ENCODE measurements around the gene VWA8.
A peak's percentile ranks its signal among the peaks of the same experiment; 100 is the strongest.
"Not testable (repeated sequence)": the region's sequence is repeated elsewhere in the genome, so short reads cannot be mapped to it uniquely, and the experiment has no call there.

Gene VWA8

DNA sequence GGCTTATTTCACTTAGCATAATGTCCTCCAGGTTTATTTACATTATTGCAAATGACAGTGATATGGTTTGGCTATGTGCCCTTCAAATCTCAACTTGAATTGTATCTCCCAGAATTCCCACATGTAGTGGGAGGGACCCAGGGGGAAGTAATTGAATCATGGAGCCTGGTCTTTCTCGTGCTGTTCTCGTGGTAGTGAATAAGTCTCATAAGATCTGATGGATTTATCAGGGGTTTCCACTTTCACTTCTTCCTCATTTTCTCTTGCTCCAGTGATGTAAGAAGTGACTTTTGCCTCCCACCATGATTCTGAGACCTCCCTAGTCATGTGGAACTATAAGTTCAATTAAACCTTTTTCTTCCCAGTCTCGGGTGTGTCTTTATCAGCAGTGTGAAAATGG lies 109.6 kb downstream of the VWA8 start:
- DNase-seq (ENCODE audit: low spot score): no peak

DNA sequence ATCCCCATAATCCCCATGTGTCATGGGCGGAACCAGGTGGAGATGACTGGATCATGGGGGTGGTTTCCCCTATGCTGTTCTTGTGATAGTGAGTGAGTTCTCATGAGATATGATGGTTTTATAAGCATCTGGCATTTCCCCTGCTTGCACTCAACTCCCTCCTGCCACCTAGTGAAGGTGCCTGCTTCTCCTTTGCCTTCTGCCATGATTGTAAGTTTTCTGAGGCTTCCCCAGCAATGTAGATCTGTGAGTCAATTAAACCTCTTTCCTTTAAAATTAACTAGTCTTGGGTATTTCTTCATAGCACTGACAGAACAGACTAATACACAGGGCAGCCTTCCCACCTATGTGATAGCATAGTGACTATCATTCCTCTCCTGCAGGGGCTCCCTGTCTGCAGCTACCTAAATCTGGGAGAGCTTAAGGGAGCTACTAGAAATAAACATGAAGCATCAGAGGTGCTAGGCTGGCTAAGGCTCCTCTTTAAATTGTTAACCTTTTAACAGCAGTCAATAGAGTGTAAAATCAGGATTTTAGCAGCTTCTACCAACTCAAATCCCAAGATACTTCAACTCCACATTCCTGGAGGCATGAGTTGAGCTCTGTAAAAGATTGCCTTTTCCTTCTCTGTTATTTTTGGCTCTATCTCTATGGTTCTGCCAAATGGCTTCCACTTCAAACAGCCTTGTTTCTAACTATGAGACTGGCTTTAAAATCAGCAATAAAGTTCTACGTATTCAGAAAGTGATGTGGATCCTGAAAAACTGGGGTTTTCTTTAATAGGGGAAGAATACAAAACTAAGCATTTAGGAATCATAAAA lies 112.3 kb downstream of the VWA8 start:
- no peak for DNase-seq (ENCODE audit: low spot score)

DNA sequence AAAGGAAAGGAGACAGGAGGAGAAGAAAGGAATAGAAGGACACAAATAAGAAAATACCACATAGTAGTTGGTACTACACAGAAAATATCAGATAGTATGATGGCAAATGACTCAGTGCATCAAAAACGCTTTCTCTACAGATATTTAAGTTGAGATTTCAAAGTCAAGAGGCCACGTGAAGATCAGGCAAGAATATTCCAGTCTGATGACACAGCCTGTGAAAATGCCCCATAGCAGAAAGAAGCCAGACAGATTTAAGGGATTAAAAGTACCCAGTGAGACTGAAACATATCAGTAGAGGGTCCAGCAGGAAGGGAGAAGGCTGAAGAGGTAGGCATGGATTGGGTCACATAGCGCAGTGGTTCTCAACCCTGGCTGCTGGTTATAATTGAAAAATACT lies 113.7 kb downstream of the VWA8 start:
- DNase-seq (ENCODE audit: low spot score): no peak

DNA sequence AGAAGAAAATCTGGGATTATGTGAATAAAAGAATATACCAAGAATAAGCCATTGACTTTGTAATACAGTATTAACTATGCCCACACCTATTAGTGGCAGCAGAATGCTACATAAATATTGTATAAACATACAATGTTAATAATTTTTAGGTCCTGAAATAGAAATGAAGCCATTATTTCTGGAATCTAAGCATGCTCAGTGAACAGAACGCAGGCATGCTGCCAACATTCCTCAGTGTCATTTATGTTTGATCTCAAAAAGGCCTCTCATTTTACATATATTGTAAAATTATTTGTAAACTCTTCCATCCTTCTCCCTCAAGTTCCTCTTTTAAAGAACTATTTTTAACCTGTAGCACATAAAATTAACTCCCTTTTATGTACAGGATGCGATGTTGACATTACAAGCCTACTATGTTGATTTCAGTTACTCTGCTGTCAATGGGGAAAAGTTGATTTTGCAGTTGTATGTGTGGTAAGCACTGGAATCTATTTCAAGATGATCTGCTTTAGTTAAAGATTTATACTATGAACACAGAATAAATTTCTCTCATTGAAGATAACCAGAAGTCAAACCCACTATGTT lies 118.8 kb downstream of the VWA8 start:
- DNase-seq (ENCODE audit: low spot score): no peak

DNA sequence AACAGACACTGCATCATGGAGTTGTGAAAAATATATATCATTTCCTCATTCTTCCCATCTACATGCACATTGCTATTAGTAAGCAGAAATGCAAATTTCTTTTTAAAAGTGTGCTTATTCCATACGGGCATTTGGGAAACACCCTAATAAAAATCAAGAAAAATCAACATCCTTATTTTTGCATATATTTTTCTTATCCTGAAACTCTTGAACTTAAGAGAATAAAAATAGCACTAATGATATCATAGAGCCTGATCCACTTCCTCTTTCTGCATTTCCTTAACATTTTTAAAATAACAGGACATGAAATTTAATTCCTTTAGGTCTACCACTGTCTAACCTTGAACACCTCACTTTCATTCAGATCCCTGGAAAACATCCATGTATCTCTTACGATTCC lies 123.3 kb downstream of the VWA8 start:
- peak; percentile 25 for DNase-seq (ENCODE audit: low spot score)

DNA sequence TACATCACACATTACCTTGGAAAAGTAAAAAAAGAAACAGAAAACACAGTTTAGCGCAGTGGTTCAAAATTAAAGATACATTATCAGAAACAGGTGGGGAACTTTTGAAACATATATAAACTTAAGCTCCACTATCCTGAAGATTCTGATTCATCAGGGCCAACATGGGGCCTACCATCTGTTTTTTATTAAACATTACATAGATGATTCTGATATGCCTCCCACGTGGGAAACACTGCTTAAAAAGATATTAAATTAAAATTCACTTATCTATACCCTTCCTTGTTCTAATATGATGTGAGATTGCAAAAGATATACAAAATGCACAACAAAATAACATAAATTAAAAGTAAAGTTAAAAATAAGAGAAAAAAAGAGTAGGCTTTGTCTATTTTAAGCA lies 125.0 kb downstream of the VWA8 start:
- no peak for DNase-seq (ENCODE audit: low spot score)

DNA sequence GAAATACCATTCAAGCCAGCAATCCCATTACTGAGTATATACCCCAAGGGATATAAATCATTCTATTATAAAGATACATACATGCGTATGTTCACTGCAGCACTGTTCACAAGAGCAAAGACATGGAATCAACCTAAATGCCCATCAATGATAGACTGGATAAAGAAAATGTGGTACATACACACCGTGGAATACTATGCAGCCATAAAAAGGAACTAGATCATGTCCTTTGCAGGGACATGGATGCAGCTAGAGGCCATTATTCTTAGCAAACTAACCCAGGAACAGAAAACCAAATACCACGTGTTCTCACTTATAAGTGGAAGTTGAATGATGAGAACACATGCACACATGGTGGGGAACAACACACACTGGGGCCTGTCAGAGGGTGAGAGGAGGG lies 126.2 kb downstream of the VWA8 start:
- not testable (repeated sequence) for DNase-seq (ENCODE audit: low spot score)

DNA sequence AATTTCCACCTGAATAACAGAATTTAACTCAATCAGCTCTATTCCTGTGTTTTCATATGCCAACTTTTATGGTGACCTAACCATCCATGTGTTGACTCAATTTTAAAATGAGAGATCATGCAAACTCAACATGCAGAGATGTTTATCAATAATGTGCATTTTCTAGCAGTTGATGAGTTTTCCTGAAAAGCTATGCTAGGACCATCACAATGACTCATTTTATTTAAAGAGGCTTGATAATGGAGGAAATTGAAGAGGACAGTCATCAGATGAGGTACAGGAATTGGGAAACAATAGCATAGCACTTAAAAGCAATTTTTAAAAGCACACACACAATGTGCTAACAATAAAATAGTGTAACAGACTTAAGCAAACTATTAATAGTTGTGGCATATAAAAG lies 127.1 kb downstream of the VWA8 start:
- DNase-seq (ENCODE audit: low spot score): no peak

DNA sequence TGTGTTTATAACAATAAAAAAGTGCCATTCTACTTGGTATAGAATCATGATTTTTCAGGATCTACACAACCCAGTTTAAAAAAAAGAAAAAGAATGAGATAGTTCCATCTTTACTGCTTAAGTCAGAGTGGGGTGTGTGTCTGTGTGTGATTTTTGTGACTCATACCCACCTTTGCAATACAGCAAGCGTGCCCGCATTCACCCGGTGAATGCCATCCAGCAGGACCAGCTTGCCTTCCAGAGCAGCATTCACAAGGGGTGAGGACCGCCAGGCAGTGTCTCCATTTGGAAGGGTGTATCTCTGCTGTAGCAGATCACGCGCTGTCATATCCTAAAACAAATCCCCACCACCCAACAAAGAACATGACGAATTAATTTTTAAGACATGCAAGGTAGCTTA lies 127.7 kb downstream of the VWA8 start:
- DNase-seq (ENCODE audit: low spot score): no peak

DNA sequence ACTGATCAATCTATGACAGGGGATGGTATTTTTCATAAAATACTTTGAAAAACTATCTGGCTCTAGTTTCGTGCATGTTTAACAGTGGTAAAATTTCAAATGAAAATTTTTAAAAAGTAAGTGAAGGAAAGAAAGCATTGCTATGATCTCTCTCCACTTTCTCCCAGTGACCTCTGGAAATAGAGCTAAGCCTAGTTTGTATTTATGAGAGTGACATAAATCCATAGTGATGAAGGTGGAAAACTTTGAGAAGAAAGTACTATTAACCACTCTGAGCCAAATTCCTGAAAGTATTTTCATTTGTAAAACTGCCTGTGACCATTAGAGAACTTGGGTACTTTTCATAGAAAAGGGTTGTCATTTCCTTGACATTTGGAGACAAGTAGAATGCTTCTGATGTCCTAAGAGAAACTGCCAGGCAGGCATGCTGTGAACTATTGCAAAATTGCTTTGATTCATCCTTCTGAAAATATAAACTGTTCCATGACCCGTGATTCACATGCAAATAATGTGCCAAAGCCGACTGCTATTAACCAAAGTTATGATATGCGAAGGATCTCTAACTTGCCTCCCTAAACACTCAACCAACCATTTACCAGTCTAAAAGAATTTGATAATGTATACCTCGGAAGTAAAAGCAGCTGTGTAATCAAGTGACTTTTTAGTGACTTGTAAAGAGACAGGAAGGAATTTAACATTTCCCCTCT lies 133.2 kb downstream of the VWA8 start:
- no peak for DNase-seq (ENCODE audit: low spot score)

DNA sequence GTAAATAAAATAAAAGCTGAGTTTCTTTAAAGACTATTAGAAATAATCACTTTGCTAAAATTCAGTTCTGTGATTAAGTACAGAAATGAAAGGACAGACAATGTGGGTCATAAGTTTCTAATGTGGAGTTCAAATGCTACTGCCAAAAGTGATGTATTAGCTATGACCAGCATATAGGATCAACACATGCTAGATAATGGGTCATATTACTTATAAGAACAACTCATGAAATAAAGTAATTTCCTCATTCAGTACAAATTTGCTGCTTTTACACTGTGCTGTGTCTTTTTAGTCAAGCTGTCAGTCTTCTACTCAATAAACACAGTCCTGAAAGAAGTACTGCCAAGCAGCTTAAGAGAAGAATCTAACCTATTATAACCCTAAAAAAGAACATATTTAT lies 135.2 kb downstream of the VWA8 start:
- no peak for DNase-seq (ENCODE audit: low spot score)

DNA sequence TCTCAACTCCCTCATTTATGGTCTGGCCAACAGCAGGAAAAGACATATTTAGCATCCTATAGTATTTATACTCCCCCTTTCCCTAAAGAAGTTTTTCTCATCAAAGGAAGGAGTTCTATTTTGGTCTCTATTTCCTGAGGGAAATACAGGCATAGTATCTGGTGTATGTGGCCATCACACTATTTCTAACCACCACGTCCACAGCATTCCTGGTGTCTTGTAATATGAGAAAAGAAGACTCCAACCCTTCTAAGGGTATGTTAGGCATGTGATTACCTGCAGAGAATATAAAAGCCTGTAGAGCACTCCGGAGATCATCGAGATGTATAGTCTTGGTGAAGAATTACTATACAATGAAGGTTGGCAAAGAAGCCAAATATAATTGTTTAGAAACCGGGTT lies 137.4 kb downstream of the VWA8 start:
- DNase-seq (ENCODE audit: low spot score): no peak

DNA sequence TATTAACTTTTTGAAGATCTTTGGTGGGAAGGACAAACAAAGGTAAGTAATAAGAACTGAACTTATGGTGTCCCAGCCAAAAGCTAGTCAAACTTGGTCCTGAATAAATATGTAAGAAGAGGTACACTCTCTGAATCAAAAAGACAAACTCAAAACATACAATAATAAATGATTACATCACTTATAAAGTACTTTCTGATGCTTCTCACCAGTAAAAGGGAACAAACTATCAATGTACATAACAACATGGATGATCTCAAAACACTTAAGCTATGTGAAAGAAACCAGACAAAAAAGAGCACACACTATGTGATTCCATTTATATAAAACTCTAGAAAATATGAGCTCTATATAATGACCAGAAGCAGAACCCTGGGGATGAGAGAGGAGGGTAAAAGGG lies 138.3 kb downstream of the VWA8 start:
- no peak for DNase-seq (ENCODE audit: low spot score)

DNA sequence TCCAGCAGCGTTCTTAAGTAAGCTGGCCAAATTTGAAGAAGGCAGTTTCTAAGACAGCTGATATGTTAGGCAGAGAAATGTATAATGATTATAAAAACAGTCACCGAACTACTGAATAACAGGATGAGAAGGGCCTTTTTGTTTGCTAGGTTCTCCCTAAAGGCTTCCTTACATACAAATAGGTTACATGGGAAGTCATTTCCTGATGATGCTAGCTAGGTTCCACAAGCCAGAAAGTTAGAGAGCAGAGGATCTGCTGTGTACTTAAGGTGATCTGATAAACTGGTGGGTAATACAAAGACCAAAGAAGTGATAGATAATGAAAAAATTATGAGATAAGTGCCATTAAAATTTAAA lies 139.7 kb downstream of the VWA8 start:
- DNase-seq (ENCODE audit: low spot score): no peak

DNA sequence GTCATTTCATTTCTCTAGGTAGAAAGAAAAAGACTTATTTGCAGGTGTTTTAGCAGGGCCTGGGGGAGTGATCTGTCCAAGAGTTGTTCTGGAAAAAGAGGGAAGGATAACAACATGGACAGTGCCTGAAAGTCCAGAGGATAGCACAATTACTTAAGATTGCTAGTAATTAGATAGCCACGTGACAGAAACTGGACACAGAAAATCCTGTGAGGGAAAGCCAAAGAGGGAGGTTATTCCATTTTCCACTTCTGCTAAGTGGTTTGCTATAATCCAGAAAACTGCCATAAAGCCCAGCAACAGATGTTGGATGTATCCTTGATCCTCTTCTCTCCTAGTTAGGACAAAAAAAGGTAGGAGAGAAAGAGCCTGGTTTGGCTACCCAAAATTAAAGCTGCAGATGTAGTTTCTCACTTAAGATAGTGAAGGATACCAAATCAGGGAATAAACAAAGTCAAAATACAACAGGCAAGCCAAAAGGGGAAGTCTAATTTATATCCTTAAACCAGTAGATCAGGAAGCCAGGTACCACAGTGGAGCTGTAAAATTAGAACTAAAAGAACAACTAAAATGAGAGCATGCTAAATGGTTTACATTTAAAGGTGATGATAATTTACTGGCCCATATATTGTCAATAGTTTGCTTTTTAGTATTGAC lies 140.2 kb downstream of the VWA8 start:
- DNase-seq (ENCODE audit: low spot score): no peak

DNA sequence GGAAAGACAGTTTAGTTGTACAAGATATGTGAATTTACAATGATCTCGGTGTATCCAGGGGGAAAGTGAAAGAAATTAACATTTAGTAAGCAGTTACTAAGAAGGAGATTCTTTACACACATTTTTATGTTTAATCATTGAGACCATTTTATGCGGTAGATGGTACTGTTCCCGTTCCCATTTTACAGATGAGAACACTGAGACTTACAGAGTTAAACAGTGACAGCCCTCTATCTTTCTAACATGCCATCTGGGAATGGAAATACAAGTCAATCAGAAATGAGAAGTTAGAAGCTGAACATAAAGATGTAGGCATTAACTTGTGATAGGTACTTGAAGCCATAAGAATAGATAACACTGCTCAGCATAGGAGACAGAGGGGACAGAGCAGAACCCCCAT lies 144.9 kb downstream of the VWA8 start:
- no peak for DNase-seq (ENCODE audit: low spot score)

DNA sequence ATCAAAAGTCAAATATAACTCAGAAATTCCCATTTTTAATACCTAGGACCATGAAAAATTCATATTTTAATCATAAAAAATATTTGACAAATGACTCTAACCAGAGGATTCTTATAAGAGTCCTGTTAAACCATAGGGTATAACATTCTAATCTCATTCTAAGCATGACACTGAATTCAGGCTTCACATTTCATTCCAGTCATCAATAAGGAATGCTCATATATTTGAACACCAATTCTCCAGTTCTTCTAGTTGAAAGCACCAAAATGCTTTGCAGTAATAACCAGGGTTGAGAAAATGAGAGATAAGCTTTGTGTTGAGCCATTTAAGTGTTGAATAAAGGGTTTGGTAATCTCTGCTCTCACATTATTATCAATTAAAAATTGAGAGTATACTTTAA lies 147.5 kb downstream of the VWA8 start:
- no peak for DNase-seq (ENCODE audit: low spot score)

DNA sequence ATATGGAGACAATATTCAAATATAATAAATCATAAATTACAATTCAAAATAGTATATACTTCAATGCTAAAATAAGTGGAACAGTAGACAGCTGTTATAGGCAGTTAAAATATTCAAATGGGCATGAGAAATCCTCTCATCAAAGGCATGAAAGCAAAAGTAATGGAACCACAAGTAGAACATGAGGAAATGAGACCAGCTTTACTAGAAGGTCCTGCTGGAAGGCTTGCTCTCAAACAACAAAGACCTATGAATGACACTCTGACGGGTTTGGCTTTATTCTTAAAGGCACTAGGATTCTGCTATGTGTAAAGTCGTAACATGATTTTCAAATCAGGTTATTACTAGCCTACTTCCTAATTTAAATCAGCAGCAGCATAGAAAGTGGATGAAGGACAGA lies 148.1 kb downstream of the VWA8 start:
- DNase-seq (ENCODE audit: low spot score): peak; percentile 37

DNA sequence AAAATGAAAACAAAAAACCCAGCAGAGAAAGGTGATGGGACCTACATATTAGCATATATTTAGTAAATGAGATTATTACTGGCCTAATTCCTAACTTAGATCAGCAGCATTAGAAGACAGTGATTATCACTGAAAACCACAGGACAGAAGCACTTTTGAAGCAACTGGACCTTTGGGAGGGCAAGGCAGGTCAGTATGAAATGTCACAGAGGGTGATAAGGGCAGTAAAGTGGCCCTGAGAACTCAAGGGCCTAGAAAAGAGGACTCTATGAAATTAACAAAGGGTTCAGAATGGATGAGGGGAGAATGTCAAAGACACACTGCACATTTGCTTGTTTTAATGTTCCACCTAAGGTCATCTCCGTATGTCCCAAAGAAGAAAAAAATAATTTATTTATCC lies 148.7 kb downstream of the VWA8 start:
- no peak for DNase-seq (ENCODE audit: low spot score)

DNA sequence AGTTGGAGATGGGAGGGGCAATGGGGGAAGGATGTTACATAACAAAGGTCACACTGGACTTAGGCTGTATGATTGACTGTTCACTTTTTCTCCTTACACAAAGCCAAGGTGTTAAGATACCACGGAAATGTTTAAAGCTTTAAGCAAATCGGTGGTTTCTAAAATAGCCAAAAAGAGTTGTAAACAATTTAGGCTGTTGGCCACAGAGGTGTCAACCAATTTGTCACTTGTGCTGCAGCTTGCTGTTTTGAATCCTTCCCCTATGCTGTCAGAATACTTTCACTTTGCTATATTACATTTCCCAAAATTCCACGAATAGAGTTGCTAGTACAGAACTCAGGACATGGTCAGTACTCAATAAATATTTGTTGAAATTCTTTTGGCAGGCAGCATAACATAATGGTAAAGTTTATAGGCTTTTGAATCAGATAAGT lies 149.3 kb downstream of the VWA8 start:
- DNase-seq (ENCODE audit: low spot score): peak; percentile 4

DNA sequence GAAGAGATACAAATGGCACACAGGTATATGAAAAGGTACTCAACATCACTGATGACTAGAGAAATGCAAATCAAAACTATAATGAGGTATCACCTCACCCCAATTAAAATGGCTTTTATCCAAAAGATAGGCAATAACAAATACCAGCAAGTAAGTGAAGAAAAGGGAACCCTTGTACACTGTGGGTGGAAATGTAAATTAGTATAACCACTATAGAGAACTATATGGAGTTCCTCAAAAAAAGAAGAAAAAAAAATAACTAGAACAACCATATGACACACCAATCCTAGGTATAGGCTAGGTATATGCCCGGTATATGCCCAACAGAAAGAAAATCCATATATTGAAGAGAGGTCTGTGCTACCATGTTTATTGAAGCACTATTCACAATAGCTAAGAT lies 150.9 kb downstream of the VWA8 start:
- DNase-seq (ENCODE audit: low spot score): no peak

DNA sequence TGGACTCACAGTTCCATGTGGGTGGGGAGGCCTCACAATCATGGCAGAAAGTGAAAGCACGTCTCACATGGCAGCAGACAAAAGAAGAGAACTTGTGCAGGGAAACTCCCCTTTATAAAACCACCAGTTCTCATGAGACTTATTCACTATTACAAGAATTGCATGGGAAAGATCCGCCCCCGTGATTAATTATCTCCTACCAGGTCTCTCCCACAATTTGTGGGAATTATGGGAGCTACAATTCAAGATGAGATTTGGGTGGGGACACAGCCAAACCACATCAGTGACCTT lies 157.5 kb downstream of the VWA8 start:
- not testable (repeated sequence) for DNase-seq (ENCODE audit: low spot score)

All from NAMALWA (cell line).